8988T (cell line): ENCODE measurements around the gene PTPRK.
"Not testable (repeated sequence)": the region's sequence is repeated elsewhere in the genome, so short reads cannot be mapped to it uniquely, and the experiment has no call there.

Source experiments
- DNase-seq: peaks from one replicate; pipeline ENCODE4 v3.0.0; 2011

PTPRK gene

GRCh38 chr6:127978185-127978584 lies 542.2 kb downstream of the PTPRK start:
- DNase-seq, result not testable (repeated sequence)

GRCh38 chr6:127976796-127977195 lies 543.6 kb downstream of the PTPRK start:
- DNase-seq, result no peak

- no peak for DNase-seq
Observed at GRCh38 chr6:127976111-127976510, 544.3 kb downstream of the PTPRK start.

GRCh38 chr6:127972815-127973214 lies 547.6 kb downstream of the PTPRK start:
- no peak for DNase-seq

- DNase-seq, result no peak
Observed at GRCh38 chr6:127971945-127972391, 548.4 kb downstream of the PTPRK start.

- DNase-seq, result no peak
Observed at GRCh38 chr6:127971386-127971785, 549.0 kb downstream of the PTPRK start.

- no peak for DNase-seq
Observed at GRCh38 chr6:127969701-127970100, 550.7 kb downstream of the PTPRK start.

- DNase-seq, result no peak
Observed at GRCh38 chr6:127968394-127968793, 552.0 kb downstream of the PTPRK start.

- no peak for DNase-seq
Observed at GRCh38 chr6:127967708-127968107, 552.7 kb downstream of the PTPRK start.

- DNase-seq, result no peak
Observed at GRCh38 chr6:127966616-127967015, 553.8 kb downstream of the PTPRK start.

GRCh38 chr6:127963495-127963894 lies 556.9 kb downstream of the PTPRK start:
- no peak for DNase-seq

- no peak for DNase-seq
Observed at GRCh38 chr6:127959869-127960268, 560.5 kb downstream of the PTPRK start.

GRCh38 chr6:127956956-127957355 lies 563.4 kb downstream of the PTPRK start:
- no peak for DNase-seq

- DNase-seq, result no peak
Observed at GRCh38 chr6:127956260-127956888, 564.0 kb downstream of the PTPRK start.

- DNase-seq, result no peak
Observed at GRCh38 chr6:127954082-127954481, 566.3 kb downstream of the PTPRK start.

- DNase-seq, result no peak
Observed at GRCh38 chr6:127952831-127953230, 567.6 kb downstream of the PTPRK start.

GRCh38 chr6:127952176-127952575 lies 568.2 kb downstream of the PTPRK start:
- DNase-seq, result no peak

- no peak for DNase-seq
Observed at GRCh38 chr6:127951172-127951917, 569.1 kb downstream of the PTPRK start.

- DNase-seq, result no peak
Observed at GRCh38 chr6:127950566-127951145, 569.7 kb downstream of the PTPRK start.

- no peak for DNase-seq
Observed at GRCh38 chr6:127949251-127949650, 571.1 kb downstream of the PTPRK start.

GRCh38 chr6:127946388-127946787 lies 574.0 kb downstream of the PTPRK start:
- DNase-seq, result no peak

- DNase-seq, result no peak
Observed at GRCh38 chr6:127945434-127946097, 574.8 kb downstream of the PTPRK start.

- DNase-seq, result no peak
Observed at GRCh38 chr6:127941228-127941627, 579.2 kb downstream of the PTPRK start.
